MM.1S (cell line): ENCODE measurements around the gene RNF11.

Experiments used
- CTCF ChIP-seq: fragments of 300-600 bp; sonication (generic); IDR thresholded peaks from 2 replicates; pipeline ENCODE4 v1.5.1; 2016; ENCODE audit warnings: antibody characterized with exemption, low read length, mixed read lengths
- EZH2 ChIP-seq: fragments of 300-600 bp; sonication (generic); optimal IDR thresholded peaks from 2 replicates; pipeline ENCODE3; 2017; ENCODE audit warnings: low read depth, mild to moderate bottlenecking, antibody characterized with exemption, low read length, mixed read lengths
- EZH2phosphoT487 ChIP-seq: fragments of 300-600 bp; sonication (generic); IDR thresholded peaks from 2 replicates; pipeline ENCODE4 v1.6.1; 2018; ENCODE audit warnings: antibody characterized with exemption, low read length

DNA sequence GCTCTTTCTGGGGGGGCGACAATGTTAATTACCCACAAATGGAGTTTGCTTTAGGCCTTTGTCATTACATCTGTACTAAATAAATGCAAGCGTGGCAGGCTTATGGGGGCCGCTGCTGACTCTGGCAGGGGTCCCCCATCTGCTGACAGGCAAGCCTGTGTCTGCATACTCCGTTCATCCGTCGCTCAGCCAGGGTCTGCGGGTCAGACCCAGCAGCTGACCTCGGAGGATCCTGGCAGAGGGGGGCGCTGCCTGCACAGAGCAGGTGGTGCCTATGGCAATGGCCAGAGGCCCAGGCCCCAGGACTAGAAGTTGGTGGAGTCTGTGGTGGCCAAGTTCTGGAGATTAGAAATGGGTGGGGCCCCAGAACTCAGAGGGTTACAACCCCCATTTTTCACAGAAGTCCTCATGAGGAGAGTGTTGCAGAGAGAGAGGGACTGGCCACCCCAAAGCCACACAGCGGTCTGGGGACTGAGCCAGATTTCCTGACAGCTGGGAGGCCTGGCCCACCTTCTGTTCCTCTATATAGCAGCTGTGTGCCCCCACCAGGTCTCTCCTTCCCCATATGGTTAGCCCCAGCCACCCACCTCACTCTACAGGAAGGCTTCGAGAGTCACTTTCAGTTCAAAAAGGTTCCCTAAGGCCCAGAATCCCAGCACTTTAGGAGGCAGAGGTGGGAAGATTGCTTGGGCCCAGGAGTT lies 63.3 kb downstream of the RNF11 start:
- TF ChIP-seq CTCF (no peak), EZH2 (no peak), EZH2phosphoT487 (no peak)
